HepG2 (cell line): Measurements from ENCODE around the gene TRIM31. TPM values are rescaled to one million over a fixed set of nuclear protein-coding genes. Genes with fewer than 3 reads are reported as not detected.

Experiments used
- ARNT2 ChIP-seq: sonication (generic); formaldehyde crosslinking; IDR thresholded peaks from 2 replicates; pipeline ENCODE4 v1.8.0; 2022; ENCODE audit warnings: mild to moderate bottlenecking, low read depth, missing genetic modification reagents, moderate library complexity
- ATF4 ChIP-seq, 2 experiments: fragments of 450-650 bp in 1 of 2; sonication (generic) in 1 of 2; formaldehyde crosslinking; IDR thresholded peaks; 2 replicates each; pipeline versions ENCODE4 v1.5.0 to v1.8.0; 2020 to 2022; ENCODE audit warnings: mild to moderate bottlenecking in 1 of 2, missing genetic modification reagents in 1 of 2
- BCLAF1 ChIP-seq: fragments of 450-650 bp; IDR thresholded peaks from 2 replicates; pipeline ENCODE4 v1.6.1; 2017; ENCODE audit warnings: mild to moderate bottlenecking
- BORCS8-MEF2B ChIP-seq: sonication (generic); formaldehyde crosslinking; IDR thresholded peaks from 2 replicates; pipeline ENCODE4 v1.8.0; 2022; ENCODE audit warnings: mild to moderate bottlenecking, missing genetic modification reagents
- DPF2 ChIP-seq: sonication (generic); formaldehyde crosslinking; IDR thresholded peaks from 2 replicates; pipeline ENCODE4 v1.4.0; 2020; ENCODE audit warnings: mild to moderate bottlenecking, low read depth, missing genetic modification reagents, borderline replicate concordance
- KLF11 ChIP-seq: IDR thresholded peaks from 2 replicates; pipeline ENCODE4 v1.6.1; 2016; ENCODE audit warnings: missing compliant biosample characterization
- MATR3 ChIP-seq: sonication (generic); formaldehyde crosslinking; IDR thresholded peaks from 2 replicates; pipeline ENCODE4 v1.4.0; 2020; ENCODE audit warnings: missing genetic modification reagents
- NR2F1 ChIP-seq, 2 experiments: fragments of 450-650 bp in 1 of 2; formaldehyde crosslinking in 1 of 2; IDR thresholded peaks; 2 replicates each; pipeline versions ENCODE4 v1.5.0 to v1.6.1; 2016 to 2020; ENCODE audit warnings: mild to moderate bottlenecking in 1 of 2, missing compliant biosample characterization in 1 of 2, missing genetic modification reagents in 1 of 2, moderate library complexity in 1 of 2
- SMAD3 ChIP-seq: sonication (generic); formaldehyde crosslinking; IDR thresholded peaks from 2 replicates; pipeline ENCODE4 v1.4.0; 2020; ENCODE audit warnings: missing genetic modification reagents
- SOX5 ChIP-seq: IDR thresholded peaks from 2 replicates; pipeline ENCODE4 v1.6.1; 2016; ENCODE audit warnings: borderline replicate concordance
- TBL1XR1 ChIP-seq: fragments of 150-350 bp; IDR thresholded peaks from 2 replicates; pipeline ENCODE4 v1.6.1; 2014; ENCODE audit warnings: borderline replicate concordance, low read length; ENCODE audit not compliant: partially characterized antibody
- ZFP36 ChIP-seq: fragments of 150-350 bp; IDR thresholded peaks from 2 replicates; pipeline ENCODE4 v1.6.1; 2018; ENCODE audit warnings: borderline replicate concordance, low read length, low read depth; ENCODE audit not compliant: partially characterized antibody
- ZNF121 ChIP-seq: sonication (generic); formaldehyde crosslinking; IDR thresholded peaks from 2 replicates; pipeline ENCODE4 v1.5.0; 2020; ENCODE audit warnings: mild to moderate bottlenecking, missing genetic modification reagents
- ZNF552 ChIP-seq: sonication (generic); formaldehyde crosslinking; IDR thresholded peaks from 2 replicates; pipeline ENCODE4 v1.9.0; 2022; ENCODE audit warnings: missing genetic modification reagents, mild to moderate bottlenecking, borderline replicate concordance
- ZNF589 ChIP-seq: sonication (generic); formaldehyde crosslinking; conservative IDR thresholded peaks from 2 replicates; pipeline ENCODE4 v1.8.0; 2022; ENCODE audit warnings: mild to moderate bottlenecking, moderate library complexity, missing genetic modification reagents
- ZNF724P ChIP-seq: sonication (generic); formaldehyde crosslinking; IDR thresholded peaks from 2 replicates; pipeline ENCODE4 v1.8.0; 2022; ENCODE audit warnings: missing genetic modification reagents, borderline replicate concordance
- polyA plus RNA-seq, 8 experiments: library from polyadenylated mRNA; depleted of rRNA in 3 of 8; stranded (reverse) in 7 of 8; unstranded in 1 of 8; fragments of >200 nt; fragmentation: Illumina TruSeq in 4 of 8; extraction: Trizol in 4 of 8; gene quantifications; 2 replicates each; pipeline versions ENCODE4 v1.2.1 to v1.2.3, GENCODE V29; 2011 to 2016; ENCODE audit warnings: low read depth in 4 of 8, missing spikeins in 1 of 8, mixed read lengths in 1 of 8; ENCODE audit not compliant: insufficient read depth in 1 of 8
- total RNA-seq, 5 experiments: library from RNA; depleted of rRNA; stranded (reverse); fragments of >200 nt; fragmentation: Illumina TruSeq; extraction: Trizol; gene quantifications; 2 replicates each; pipeline ENCODE4 v1.2.3, GENCODE V29; 2016; ENCODE audit warnings: low read depth in 1 of 5
- TF ChIP-seq, protein P1 (sequence below): IDR thresholded peaks from 2 replicates; pipeline ENCODE4 v1.6.1; 2016
- TF ChIP-seq, protein P2 (sequence below): IDR thresholded peaks from 2 replicates; pipeline ENCODE4 v1.6.1; 2016
- TF ChIP-seq, protein P3 (sequence below): IDR thresholded peaks from 2 replicates; pipeline ENCODE4 v1.4.0; 2020; ENCODE audit warnings: mild to moderate bottlenecking, missing genetic modification reagents

TRIM31 gene
- total and polyA plus RNA-seq, 2 of the 13 experiments (the other 11 are each of a cell fraction or from before 2014, with no cell fraction given), result 0.13 to 0.51 TPM

GRCh38 chr6:30061092-30061857 is 51.6 kb downstream of the TRIM31 start, which contains the start of gene POLR1H (continued):
- TF ChIP-seq, protein P1, sequence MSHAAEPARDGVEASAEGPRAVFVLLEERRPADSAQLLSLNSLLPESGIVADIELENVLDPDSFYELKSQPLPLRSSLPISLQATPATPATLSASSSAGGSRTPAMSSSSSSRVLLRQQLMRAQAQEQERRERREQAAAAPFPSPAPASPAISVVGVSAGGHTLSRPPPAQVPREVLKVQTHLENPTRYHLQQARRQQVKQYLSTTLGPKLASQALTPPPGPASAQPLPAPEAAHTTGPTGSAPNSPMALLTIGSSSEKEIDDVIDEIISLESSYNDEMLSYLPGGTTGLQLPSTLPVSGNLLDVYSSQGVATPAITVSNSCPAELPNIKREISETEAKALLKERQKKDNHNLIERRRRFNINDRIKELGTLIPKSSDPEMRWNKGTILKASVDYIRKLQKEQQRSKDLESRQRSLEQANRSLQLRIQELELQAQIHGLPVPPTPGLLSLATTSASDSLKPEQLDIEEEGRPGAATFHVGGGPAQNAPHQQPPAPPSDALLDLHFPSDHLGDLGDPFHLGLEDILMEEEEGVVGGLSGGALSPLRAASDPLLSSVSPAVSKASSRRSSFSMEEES (CRISPR knock-in tag), result peak; percentile 65
- no peak for TF ChIP-seq BCLAF1
- peak; percentile 19; the same call in 1 of the 2 replicates for TF ChIP-seq BORCS8-MEF2B (CRISPR knock-in tag)
- no peak for TF ChIP-seq MATR3
- TF ChIP-seq ZNF121 (CRISPR knock-in tag), result 0 out of 2 replicates have a peak, but pooled peaks have one; percentile 42
- peak; percentile 78 for TF ChIP-seq TBL1XR1
- TF ChIP-seq ZFP36, result no peak
- TF ChIP-seq, protein P2, sequence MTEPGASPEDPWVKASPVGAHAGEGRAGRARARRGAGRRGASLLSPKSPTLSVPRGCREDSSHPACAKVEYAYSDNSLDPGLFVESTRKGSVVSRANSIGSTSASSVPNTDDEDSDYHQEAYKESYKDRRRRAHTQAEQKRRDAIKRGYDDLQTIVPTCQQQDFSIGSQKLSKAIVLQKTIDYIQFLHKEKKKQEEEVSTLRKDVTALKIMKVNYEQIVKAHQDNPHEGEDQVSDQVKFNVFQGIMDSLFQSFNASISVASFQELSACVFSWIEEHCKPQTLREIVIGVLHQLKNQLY (CRISPR knock-in tag), result peak; percentile 81
- TF ChIP-seq ZNF589 (CRISPR knock-in tag), result no peak
- peak; percentile 91 for TF ChIP-seq KLF11
- TF ChIP-seq ATF4 (CRISPR knock-in tag; IDR thresholded peaks at IDR 0.05), result peak in 1 of 2 experiments; percentile 36; a peak in 1 of 4 replicates
- peak; percentile 71; the same call in 1 of the 2 replicates for TF ChIP-seq ZNF724P
- peak; percentile 61 for TF ChIP-seq ARNT2 (CRISPR knock-in tag)
- no peak for TF ChIP-seq NR2F1 (CRISPR knock-in tag; IDR thresholded peaks at IDR 0.05)
- no peak; the same call in 1 of the 2 replicates for TF ChIP-seq DPF2 (CRISPR knock-in tag)
- TF ChIP-seq SMAD3 (CRISPR knock-in tag), result peak; percentile 98
- TF ChIP-seq ZNF552, result no peak
- TF ChIP-seq, protein P3, sequence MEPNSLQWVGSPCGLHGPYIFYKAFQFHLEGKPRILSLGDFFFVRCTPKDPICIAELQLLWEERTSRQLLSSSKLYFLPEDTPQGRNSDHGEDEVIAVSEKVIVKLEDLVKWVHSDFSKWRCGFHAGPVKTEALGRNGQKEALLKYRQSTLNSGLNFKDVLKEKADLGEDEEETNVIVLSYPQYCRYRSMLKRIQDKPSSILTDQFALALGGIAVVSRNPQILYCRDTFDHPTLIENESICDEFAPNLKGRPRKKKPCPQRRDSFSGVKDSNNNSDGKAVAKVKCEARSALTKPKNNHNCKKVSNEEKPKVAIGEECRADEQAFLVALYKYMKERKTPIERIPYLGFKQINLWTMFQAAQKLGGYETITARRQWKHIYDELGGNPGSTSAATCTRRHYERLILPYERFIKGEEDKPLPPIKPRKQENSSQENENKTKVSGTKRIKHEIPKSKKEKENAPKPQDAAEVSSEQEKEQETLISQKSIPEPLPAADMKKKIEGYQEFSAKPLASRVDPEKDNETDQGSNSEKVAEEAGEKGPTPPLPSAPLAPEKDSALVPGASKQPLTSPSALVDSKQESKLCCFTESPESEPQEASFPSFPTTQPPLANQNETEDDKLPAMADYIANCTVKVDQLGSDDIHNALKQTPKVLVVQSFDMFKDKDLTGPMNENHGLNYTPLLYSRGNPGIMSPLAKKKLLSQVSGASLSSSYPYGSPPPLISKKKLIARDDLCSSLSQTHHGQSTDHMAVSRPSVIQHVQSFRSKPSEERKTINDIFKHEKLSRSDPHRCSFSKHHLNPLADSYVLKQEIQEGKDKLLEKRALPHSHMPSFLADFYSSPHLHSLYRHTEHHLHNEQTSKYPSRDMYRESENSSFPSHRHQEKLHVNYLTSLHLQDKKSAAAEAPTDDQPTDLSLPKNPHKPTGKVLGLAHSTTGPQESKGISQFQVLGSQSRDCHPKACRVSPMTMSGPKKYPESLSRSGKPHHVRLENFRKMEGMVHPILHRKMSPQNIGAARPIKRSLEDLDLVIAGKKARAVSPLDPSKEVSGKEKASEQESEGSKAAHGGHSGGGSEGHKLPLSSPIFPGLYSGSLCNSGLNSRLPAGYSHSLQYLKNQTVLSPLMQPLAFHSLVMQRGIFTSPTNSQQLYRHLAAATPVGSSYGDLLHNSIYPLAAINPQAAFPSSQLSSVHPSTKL, result peak; percentile 81
- peak; percentile 75; the same call in 1 of the 2 replicates for TF ChIP-seq SOX5 (CRISPR knock-in tag)
